ENCODE data around the gene PER2. TPM values are rescaled to one million over a fixed set of nuclear protein-coding genes. Genes with fewer than 3 reads are reported as not detected.

Gene PER2
- total RNA-seq, 1 donor = 10.8 TPM

GRCh38 chr2:238286987-238287736 is 1.2 kb downstream of the PER2 start:
- TF ChIP-seq CTCF (IDR thresholded peaks at IDR 0.05; ENCODE audit: insufficient read depth, low read length) = no peak
- no peak for DNase-seq (ENCODE audit: low read depth)
- H3K4me3 ChIP-seq (ENCODE audit: low read depth, low read length) = peak overlapping the region; percentile 86

GRCh38 chr2:238286551-238286950 is 1.9 kb downstream of the PER2 start:
- DNase-seq (ENCODE audit: low read depth) = peak; percentile 83
- H3K4me3 ChIP-seq (ENCODE audit: low read depth, low read length) = peak overlapping the region; percentile 86
- TF ChIP-seq CTCF (IDR thresholded peaks at IDR 0.05; ENCODE audit: insufficient read depth, low read length) = no peak

- no peak for DNase-seq (ENCODE audit: low read depth)
- H3K4me3 ChIP-seq (ENCODE audit: low read depth, low read length) = no peak overlapping the region
- TF ChIP-seq CTCF (IDR thresholded peaks at IDR 0.05; ENCODE audit: insufficient read depth, low read length) = no peak
These were observed 2.3 kb downstream of the PER2 start for GRCh38 chr2:238286095-238286494.

GRCh38 chr2:238285653-238286082 is 2.7 kb downstream of the PER2 start:
- no peak for TF ChIP-seq CTCF (IDR thresholded peaks at IDR 0.05; ENCODE audit: insufficient read depth, low read length)
- no peak overlapping the region for H3K4me3 ChIP-seq (ENCODE audit: low read depth, low read length)
- peak; percentile 94 for DNase-seq (ENCODE audit: low read depth)

GRCh38 chr2:238284802-238285515 is 3.5 kb downstream of the PER2 start:
- DNase-seq (ENCODE audit: low read depth) = no peak
- no peak overlapping the region for H3K4me3 ChIP-seq (ENCODE audit: low read depth, low read length)
- TF ChIP-seq CTCF (IDR thresholded peaks at IDR 0.05; ENCODE audit: insufficient read depth, low read length) = no peak

GRCh38 chr2:238282861-238283738 is 5.3 kb downstream of the PER2 start:
- no peak overlapping the region for H3K4me3 ChIP-seq (ENCODE audit: low read depth, low read length)
- TF ChIP-seq CTCF (IDR thresholded peaks at IDR 0.05; ENCODE audit: insufficient read depth, low read length) = no peak
- no peak for DNase-seq (ENCODE audit: low read depth)

Data from fibroblast of the aortic adventitia (primary cell).